Right hindlimb (tissue), 1 donor: Measurements from ENCODE around the gene DDX5.
A peak's percentile ranks its signal among the peaks of the same experiment; 100 is the strongest.
"Not testable (repeated sequence)": the region's sequence is repeated elsewhere in the genome, so short reads cannot be mapped to it uniquely, and the experiment has no call there.

ENCODE experiments used
- DNase-seq: peaks from one replicate; pipeline ENCODE4 v3.0.0-alpha.2; 2018

The DDX5 gene

GRCh38 chr17:64506576-64507412, 705 bp upstream of the DDX5 start, which contains the start of gene CEP95:
TSS of gene CEP95 (plus strand) at chr17:64506977. CDS start at chr17:64507098, 121 bp downstream.
- DNase-seq, result peak; percentile 98

- DNase-seq, result peak; percentile 96
Measured at GRCh38 chr17:64505340-64506200, 519 bp downstream of the DDX5 start.

- no peak for DNase-seq
Measured at GRCh38 chr17:64504769-64505339, 1.2 kb downstream of the DDX5 start.

GRCh38 chr17:64503821-64504768, 2.0 kb downstream of the DDX5 start:
- DNase-seq, result no peak

GRCh38 chr17:64503341-64503740, 2.7 kb downstream of the DDX5 start:
- no peak for DNase-seq

GRCh38 chr17:64502809-64503208, 3.3 kb downstream of the DDX5 start:
- no peak for DNase-seq

GRCh38 chr17:64502021-64502420, 4.1 kb downstream of the DDX5 start:
- no peak for DNase-seq

GRCh38 chr17:64500862-64501765, 5.0 kb downstream of the DDX5 start:
- no peak for DNase-seq

- no peak for DNase-seq
Measured at GRCh38 chr17:64500487-64500859, 5.6 kb downstream of the DDX5 start.

GRCh38 chr17:64499805-64500486, 6.1 kb downstream of the DDX5 start:
- DNase-seq, result no peak

- DNase-seq, result no peak
Measured at GRCh38 chr17:64498308-64499203, 7.5 kb downstream of the DDX5 start.

- no peak for DNase-seq
Measured at GRCh38 chr17:64497565-64498035, 8.5 kb downstream of the DDX5 start.

- peak; percentile 94 for DNase-seq
Measured at GRCh38 chr17:64496786-64497564, 9.1 kb downstream of the DDX5 start, which contains the start of gene POLG2. TSS of gene POLG2 (minus strand) at chr17:64497054. CDS start at chr17:64496968, 86 bp downstream.

- no peak for DNase-seq
Measured at GRCh38 chr17:64496348-64496785, 9.7 kb downstream of the DDX5 start.

- DNase-seq, result not testable (repeated sequence)
Measured at GRCh38 chr17:64495300-64495699, 10.8 kb downstream of the DDX5 start.

- DNase-seq, result no peak
Measured at GRCh38 chr17:64494121-64494520, 12.0 kb downstream of the DDX5 start.

GRCh38 chr17:64492481-64493109, 13.5 kb downstream of the DDX5 start:
- DNase-seq, result no peak

GRCh38 chr17:64491994-64492393, 14.1 kb downstream of the DDX5 start:
- DNase-seq, result no peak
